Uterus (tissue), 4 donors: ENCODE data around the gene PJA1. TPM values are rescaled to one million over a fixed set of nuclear protein-coding genes. Genes with fewer than 3 reads are reported as not detected.

ENCODE experiments used
- DNase-seq, 2 donors: peaks; one replicate each; pipeline ENCODE4 v3.0.0-alpha.2; 2019 to 2020
- H3K27ac ChIP-seq, 2 donors: fragments of 200-600 bp; sonication (generic); 1 replicate in 1 of 2; 2 replicates in 1 of 2; pipeline ENCODE4 v1.5.1; 2016 to 2018
- H3K27me3 ChIP-seq, 2 donors: fragments of 200-600 bp; sonication (generic); one replicate each; pipeline ENCODE4 v1.5.1; 2018 to 2019; ENCODE audit warnings: control low read depth in 1 of 2
- H3K36me3 ChIP-seq, 2 donors: fragments of 200-600 bp; sonication (generic); one replicate each; pipeline ENCODE4 v1.5.1; 2019; ENCODE audit warnings: control low read depth in 1 of 2
- H3K4me1 ChIP-seq, 2 donors: fragments of 200-600 bp; sonication (generic); one replicate each; pipeline ENCODE4 v1.5.1; 2018 to 2019; ENCODE audit warnings: control low read depth in 1 of 2
- H3K4me3 ChIP-seq, 2 donors: fragments of 200-600 bp; sonication (generic); 1 replicate in 1 of 2; 2 replicates in 1 of 2; pipeline ENCODE4 v1.5.1; 2018 to 2019; ENCODE audit warnings: mild to moderate bottlenecking in 1 of 2
- H3K9me3 ChIP-seq, 2 donors: fragments of 200-600 bp; sonication (generic); one replicate each; pipeline ENCODE4 v1.5.1; 2019; ENCODE audit warnings: control low read depth in 1 of 2
- POLR2A ChIP-seq, 2 donors: fragments of 450-650 bp; IDR thresholded peaks; one replicate each; pipeline ENCODE4 v1.6.1; 2016; ENCODE audit warnings: antibody characterized with exemption in 2 of 2, mild to moderate bottlenecking in 1 of 2, moderate library complexity in 1 of 2
- intact Hi-C: fragments of 100-400 bp; cut with DNase I; formaldehyde crosslinking; loops from one replicate; pipeline ENCODE4 v1.15.1; 2023; ENCODE audit warnings: low total_unique reads
- total RNA-seq, 4 donors: library from RNA; depleted of rRNA in 3 of 4; stranded (reverse); fragments of >200 nt in 3 of 4; gene quantifications; one replicate each; pipeline versions ENCODE4 v1.1.0 to v1.2.4, GENCODE V29; 2014 to 2023
- TF ChIP-seq, protein P1 (sequence below), 4 experiments: fragments of 200-600 bp in 2 of 4; fragments of 450-650 bp in 2 of 4; sonication (generic) in 2 of 4; IDR thresholded peaks; one replicate each; pipeline ENCODE4 v1.5.1; 2016 to 2019; ENCODE audit warnings: antibody characterized with exemption in 4 of 4, mild to moderate bottlenecking in 2 of 4, moderate library complexity in 1 of 4
- donor health status: DM: yes; HTN: yes; CAD: no.

The PJA1 gene
- total RNA-seq, 4 donors from 2014 or later: 9.7 to 68.0 (median 26.1) TPM

DNA sequence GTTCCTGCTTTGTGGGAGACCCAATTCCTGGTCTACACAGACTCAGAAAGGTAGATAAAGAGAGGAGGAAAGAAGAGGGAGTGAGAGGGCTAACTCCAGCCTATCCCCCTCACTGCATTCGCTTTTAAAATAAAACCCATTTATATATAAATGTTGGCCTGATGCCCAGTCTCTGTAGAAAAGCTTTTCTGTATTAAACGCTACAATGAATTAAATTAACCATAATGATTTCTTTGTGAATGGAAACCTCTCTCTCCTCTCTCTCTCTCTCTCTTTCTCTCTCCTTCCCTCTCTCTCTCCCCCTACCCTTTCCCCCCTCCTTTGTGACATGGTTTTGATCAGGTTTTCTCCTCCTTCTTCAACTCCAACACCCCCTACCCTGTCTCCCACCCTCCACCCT, 34.8 kb downstream of the PJA1 start:
- intact Hi-C loops: no loop called here
- no peaks in the 10 kb centered on the region for H3K27me3 ChIP-seq

DNA sequence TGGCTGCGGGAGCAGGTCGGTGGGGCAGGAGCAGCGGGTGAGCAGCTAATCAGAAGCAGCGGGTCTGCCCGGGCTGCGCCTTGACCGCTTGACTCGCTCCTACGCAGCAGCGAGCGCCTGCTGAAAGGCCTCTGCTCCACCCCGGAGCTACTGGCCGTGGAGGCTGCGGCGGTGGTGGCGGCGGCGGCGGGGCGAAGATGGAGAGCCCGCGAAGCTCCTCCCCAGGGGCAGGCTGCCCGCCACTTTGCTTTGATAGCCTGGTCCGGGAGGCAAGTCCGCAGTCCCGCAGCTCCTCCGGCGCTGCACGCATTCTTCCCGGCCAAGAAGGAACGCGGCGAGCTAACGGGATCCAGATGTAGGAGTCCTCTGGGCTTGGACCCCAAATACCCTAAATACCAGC, 36.7 kb downstream of the PJA1 start:
- H3K27ac ChIP-seq: peak overlapping the region in 1 of 2 donors; percentile 59
- TF ChIP-seq, protein P1, sequence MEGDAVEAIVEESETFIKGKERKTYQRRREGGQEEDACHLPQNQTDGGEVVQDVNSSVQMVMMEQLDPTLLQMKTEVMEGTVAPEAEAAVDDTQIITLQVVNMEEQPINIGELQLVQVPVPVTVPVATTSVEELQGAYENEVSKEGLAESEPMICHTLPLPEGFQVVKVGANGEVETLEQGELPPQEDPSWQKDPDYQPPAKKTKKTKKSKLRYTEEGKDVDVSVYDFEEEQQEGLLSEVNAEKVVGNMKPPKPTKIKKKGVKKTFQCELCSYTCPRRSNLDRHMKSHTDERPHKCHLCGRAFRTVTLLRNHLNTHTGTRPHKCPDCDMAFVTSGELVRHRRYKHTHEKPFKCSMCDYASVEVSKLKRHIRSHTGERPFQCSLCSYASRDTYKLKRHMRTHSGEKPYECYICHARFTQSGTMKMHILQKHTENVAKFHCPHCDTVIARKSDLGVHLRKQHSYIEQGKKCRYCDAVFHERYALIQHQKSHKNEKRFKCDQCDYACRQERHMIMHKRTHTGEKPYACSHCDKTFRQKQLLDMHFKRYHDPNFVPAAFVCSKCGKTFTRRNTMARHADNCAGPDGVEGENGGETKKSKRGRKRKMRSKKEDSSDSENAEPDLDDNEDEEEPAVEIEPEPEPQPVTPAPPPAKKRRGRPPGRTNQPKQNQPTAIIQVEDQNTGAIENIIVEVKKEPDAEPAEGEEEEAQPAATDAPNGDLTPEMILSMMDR (IDR thresholded peaks at IDR 0.05): no peak
- no peak for TF ChIP-seq POLR2A (IDR thresholded peaks at IDR 0.05)
- no peaks in the 10 kb centered on the region for H3K27me3 ChIP-seq
- H3K36me3 ChIP-seq: no peaks in the 10 kb centered on the region
- intact Hi-C loops: no loop called here
- no peaks in the 10 kb centered on the region for H3K9me3 ChIP-seq
- H3K4me1 ChIP-seq: no peaks in the 10 kb centered on the region
- peak overlapping the region in 1 of 2 donors; percentile 3 for H3K4me3 ChIP-seq
- peak; percentile 32 to 45 for DNase-seq

More for the DNA sequence above, 34.8 kb downstream of the PJA1 start:
- no peak overlapping the region for H3K4me3 ChIP-seq
- H3K9me3 ChIP-seq: no peaks in the 10 kb centered on the region
- DNase-seq: no peak
- H3K36me3 ChIP-seq: no peaks in the 10 kb centered on the region
- TF ChIP-seq POLR2A (IDR thresholded peaks at IDR 0.05): no peak
- TF ChIP-seq, protein P1 (IDR thresholded peaks at IDR 0.05): no peak
- no peak overlapping the region for H3K27ac ChIP-seq
- no peaks in the 10 kb centered on the region for H3K4me1 ChIP-seq

DNA sequence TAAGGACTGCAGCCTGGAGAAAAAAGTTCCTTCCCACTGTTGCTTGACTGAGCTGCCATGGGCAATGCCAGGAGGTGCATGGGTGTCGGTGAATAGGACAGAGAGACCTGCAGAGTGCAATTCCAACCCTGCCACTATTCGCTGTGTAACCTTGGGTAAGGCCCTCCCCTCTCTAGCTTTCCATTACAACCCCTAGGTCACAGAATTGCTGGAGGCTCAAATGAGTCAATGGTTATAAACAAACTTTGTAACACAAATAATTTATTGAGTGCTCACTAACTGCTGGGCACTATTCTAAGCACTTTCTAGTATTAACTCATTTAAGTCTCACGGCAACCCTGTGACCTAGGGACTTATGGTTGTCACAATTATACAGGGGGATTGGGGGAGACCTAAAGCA, 37.8 kb downstream of the PJA1 start:
- Histone ChIP-seq H3K36me3 (no peaks in the 10 kb centered on the region), H3K27ac (no peak overlapping the region), H3K27me3 (no peaks in the 10 kb centered on the region), H3K4me1 (no peaks in the 10 kb centered on the region), H3K9me3 (no peaks in the 10 kb centered on the region), H3K4me3 (no peak overlapping the region)
- TF ChIP-seq, protein P1 (IDR thresholded peaks at IDR 0.05): no peak
- no peak for TF ChIP-seq POLR2A (IDR thresholded peaks at IDR 0.05)
- intact Hi-C loops: no loop called here
- no peak for DNase-seq

DNA sequence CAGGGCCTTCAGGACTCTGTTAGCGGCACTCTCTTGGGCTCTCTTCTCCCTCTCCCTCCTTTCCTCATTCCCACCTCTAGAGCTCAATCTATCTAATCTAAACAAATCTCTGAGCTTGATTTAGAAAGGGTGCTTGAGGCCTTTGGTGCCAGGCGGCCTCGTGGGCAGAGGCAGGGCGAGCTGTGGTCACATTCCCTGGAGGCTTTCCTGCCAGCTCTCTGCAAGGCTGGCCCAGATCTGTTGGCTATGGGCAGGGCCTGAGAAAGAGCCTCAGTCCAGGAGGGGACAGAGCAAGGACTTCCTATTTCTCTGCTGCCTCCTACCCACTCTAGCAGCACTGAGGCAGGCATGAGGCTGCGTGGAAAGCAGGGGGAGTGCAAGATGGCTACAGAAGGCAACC, 38.6 kb downstream of the PJA1 start:
- no peaks in the 10 kb centered on the region for H3K36me3 ChIP-seq
- H3K4me1 ChIP-seq: no peaks in the 10 kb centered on the region

DNA sequence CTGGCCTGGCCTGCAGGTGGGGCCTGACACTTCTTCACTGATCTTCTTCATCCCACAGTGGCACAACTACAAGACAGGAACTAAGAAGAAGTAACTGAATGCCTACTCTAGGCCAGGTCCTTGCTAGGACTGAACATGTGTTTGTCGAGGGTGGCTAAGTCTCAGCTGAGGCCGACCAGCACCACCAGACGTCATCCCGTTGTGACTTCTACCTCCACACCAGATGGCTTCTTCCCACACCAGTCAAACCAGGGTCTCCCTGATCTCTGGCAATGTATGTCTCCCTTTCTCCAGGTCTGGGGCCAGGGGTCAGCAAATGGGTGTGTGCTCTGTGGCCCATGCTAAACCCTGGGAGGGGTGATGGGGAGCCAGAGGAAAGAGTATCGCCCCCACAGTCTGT, 40.2 kb downstream of the PJA1 start:
- TF ChIP-seq POLR2A (IDR thresholded peaks at IDR 0.05): no peak
- TF ChIP-seq, protein P1 (IDR thresholded peaks at IDR 0.05): no peak
- no peaks in the 10 kb centered on the region for H3K9me3 ChIP-seq
- DNase-seq: no peak
- no peaks in the 10 kb centered on the region for H3K36me3 ChIP-seq
- no peak overlapping the region for H3K4me3 ChIP-seq
- intact Hi-C loops: no loop called here
- no peak overlapping the region for H3K27ac ChIP-seq
- no peaks in the 10 kb centered on the region for H3K27me3 ChIP-seq
- H3K4me1 ChIP-seq: no peaks in the 10 kb centered on the region

More for the DNA sequence above, 38.6 kb downstream of the PJA1 start:
- H3K27me3 ChIP-seq: no peaks in the 10 kb centered on the region
- no peaks in the 10 kb centered on the region for H3K9me3 ChIP-seq
- DNase-seq: no peak
- H3K27ac ChIP-seq: no peak overlapping the region
- intact Hi-C loops: no loop called here
- no peak overlapping the region for H3K4me3 ChIP-seq
- TF ChIP-seq POLR2A (IDR thresholded peaks at IDR 0.05): no peak
- TF ChIP-seq, protein P1 (IDR thresholded peaks at IDR 0.05): no peak
